Tibial nerve (tissue), 4 donors: Measurements from ENCODE around the gene PCP4. TPM values are rescaled to one million over a fixed set of nuclear protein-coding genes. Genes with fewer than 3 reads are reported as not detected.

Experiments used
- DNase-seq, 2 donors: peaks; one replicate each; pipeline ENCODE4 v3.0.0-alpha.2; 2019; ENCODE audit warnings: low spot score in 2 of 2
- H3K27ac ChIP-seq, 4 donors: fragments of 200-600 bp; sonication (generic) in 3 of 4; one replicate each; pipeline ENCODE4 v1.5.1; 2017 to 2019; ENCODE audit warnings: mild to moderate bottlenecking in 1 of 4
- H3K27me3 ChIP-seq, 2 donors: fragments of 200-600 bp; sonication (generic) in 1 of 2; one replicate each; pipeline versions ENCODE4 v1.5.1 to v1.6.0; 2017 to 2019
- H3K36me3 ChIP-seq, 3 donors: fragments of 200-600 bp; sonication (generic); one replicate each; pipeline ENCODE4 v1.5.1; 2018 to 2019
- H3K4me1 ChIP-seq, 4 donors: fragments of 200-600 bp; sonication (generic) in 3 of 4; one replicate each; pipeline ENCODE4 v1.5.1; 2017 to 2019
- H3K4me3 ChIP-seq, 4 donors: fragments of 200-600 bp; sonication (generic) in 3 of 4; one replicate each; pipeline ENCODE4 v1.5.1; 2017 to 2019; ENCODE audit warnings: mild to moderate bottlenecking in 1 of 4, moderate library complexity in 1 of 4
- H3K9me3 ChIP-seq, 4 donors: fragments of 200-600 bp; sonication (generic) in 3 of 4; one replicate each; pipeline ENCODE4 v1.5.1; 2017 to 2019
- CTCF ChIP-seq, 5 experiments: fragments of 200-600 bp in 3 of 5; fragments of 450-650 bp in 2 of 5; sonication (generic) in 3 of 5; IDR thresholded peaks; one replicate each; pipeline ENCODE4 v1.5.1; 2016 to 2019; ENCODE audit warnings: antibody characterized with exemption in 5 of 5, mild to moderate bottlenecking in 3 of 5, moderate library complexity in 2 of 5
- EP300 ChIP-seq, 2 donors: sonication (generic); formaldehyde crosslinking; IDR thresholded peaks; one replicate each; pipeline ENCODE4 v1.6.1; 2017; ENCODE audit warnings: antibody characterized with exemption in 2 of 2, mild to moderate bottlenecking in 1 of 2
- POLR2A ChIP-seq, 2 donors: fragments of 450-650 bp; IDR thresholded peaks; one replicate each; pipeline ENCODE4 v1.6.1; 2017; ENCODE audit warnings: antibody characterized with exemption in 2 of 2, mild to moderate bottlenecking in 2 of 2, moderate library complexity in 2 of 2
- WGBS, 2 donors: methylation state at CpG; one replicate each; pipeline ENCODE4 v1.1.5; 2018; 5-methylcytosine and 5-hydroxymethylcytosine counted together
- total RNA-seq, 4 donors: library from RNA; depleted of rRNA; stranded (reverse); fragments of >200 nt; gene quantifications; one replicate each; pipeline ENCODE4 v1.1.0, GENCODE V29; 2016

Gene PCP4
- total RNA-seq, 4 donors from 2014 or later, result 13.5 TPM; not detected in 3

DNA sequence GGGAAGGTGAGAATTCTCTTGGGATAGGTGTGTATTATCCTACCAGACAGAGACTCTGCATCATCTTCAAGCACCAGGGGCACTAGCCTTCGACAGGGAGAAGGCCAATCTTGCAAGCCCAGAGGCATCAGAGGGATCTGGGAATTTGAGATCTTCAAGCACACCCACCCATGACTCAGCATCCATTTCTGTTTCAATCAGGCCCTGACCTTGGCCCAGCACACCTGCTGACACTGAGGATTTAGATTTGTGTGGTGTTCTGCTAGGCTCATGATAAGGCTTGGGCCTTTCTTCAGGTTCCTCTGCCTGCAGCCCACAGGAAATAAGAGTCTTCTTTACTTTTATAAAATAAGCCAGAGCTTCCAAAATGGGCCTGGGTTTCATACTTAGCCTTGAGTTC, 6.6 kb upstream of the PCP4 start:
- H3K36me3 ChIP-seq, result no peaks in the 10 kb centered on the region
- no peak for TF ChIP-seq CTCF (IDR thresholded peaks at IDR 0.05)
- no peak for TF ChIP-seq EP300 (IDR thresholded peaks at IDR 0.05)
- TF ChIP-seq POLR2A (IDR thresholded peaks at IDR 0.05), result no peak
- no peaks in the 10 kb centered on the region for H3K27me3 ChIP-seq
- no peaks in the 10 kb centered on the region for H3K9me3 ChIP-seq
- no peak for DNase-seq
- 82 to 88% methylated on average over 1 of the region's 1 CpG for WGBS, 2 donors
- no peak overlapping the region for H3K27ac ChIP-seq
- H3K4me3 ChIP-seq, result no peak overlapping the region
- no peaks in the 10 kb centered on the region for H3K4me1 ChIP-seq

GRCh38 chr21:39863111-39863510, 4.1 kb upstream of the PCP4 start:
- Histone ChIP-seq H3K4me3 (no peak overlapping the region), H3K27ac (no peak overlapping the region), H3K9me3 (no peaks in the 10 kb centered on the region), H3K4me1 (no peaks in the 10 kb centered on the region), H3K27me3 (no peaks in the 10 kb centered on the region), H3K36me3 (no peaks in the 10 kb centered on the region)
- DNase-seq, result no peak
- 31 to 45% methylated on average over 4 of the region's 4 CpGs for WGBS, 2 donors
- TF ChIP-seq POLR2A (IDR thresholded peaks at IDR 0.05) (no peak), CTCF (IDR thresholded peaks at IDR 0.05) (no peak), EP300 (IDR thresholded peaks at IDR 0.05) (no peak)

- Histone ChIP-seq H3K36me3 (no peaks in the 10 kb centered on the region), H3K27ac (no peak overlapping the region), H3K4me1 (no peaks in the 10 kb centered on the region), H3K9me3 (no peaks in the 10 kb centered on the region), H3K27me3 (no peaks in the 10 kb centered on the region), H3K4me3 (no peak overlapping the region)
- TF ChIP-seq POLR2A (IDR thresholded peaks at IDR 0.05) (no peak), EP300 (IDR thresholded peaks at IDR 0.05) (no peak), CTCF (IDR thresholded peaks at IDR 0.05) (no peak)
- WGBS, 2 donors, result 91 to 92% methylated on average over 8 to 10 of the region's 10 CpGs
- no peak for DNase-seq
Measured at GRCh38 chr21:39866093-39866492, 1.1 kb upstream of the PCP4 start.

GRCh38 chr21:39869141-39869818, 2.0 kb downstream of the PCP4 start:
- no peak for DNase-seq
- no peaks in the 10 kb centered on the region for H3K9me3 ChIP-seq
- 74 to 80% methylated on average over 11 of the region's 11 CpGs for WGBS, 2 donors
- no peaks in the 10 kb centered on the region for H3K36me3 ChIP-seq
- no peaks in the 10 kb centered on the region for H3K4me1 ChIP-seq
- no peaks in the 10 kb centered on the region for H3K27me3 ChIP-seq
- no peak overlapping the region for H3K4me3 ChIP-seq
- TF ChIP-seq EP300 (IDR thresholded peaks at IDR 0.05) (no peak), CTCF (IDR thresholded peaks at IDR 0.05) (no peak), POLR2A (IDR thresholded peaks at IDR 0.05) (no peak)
- no peak overlapping the region for H3K27ac ChIP-seq

DNA sequence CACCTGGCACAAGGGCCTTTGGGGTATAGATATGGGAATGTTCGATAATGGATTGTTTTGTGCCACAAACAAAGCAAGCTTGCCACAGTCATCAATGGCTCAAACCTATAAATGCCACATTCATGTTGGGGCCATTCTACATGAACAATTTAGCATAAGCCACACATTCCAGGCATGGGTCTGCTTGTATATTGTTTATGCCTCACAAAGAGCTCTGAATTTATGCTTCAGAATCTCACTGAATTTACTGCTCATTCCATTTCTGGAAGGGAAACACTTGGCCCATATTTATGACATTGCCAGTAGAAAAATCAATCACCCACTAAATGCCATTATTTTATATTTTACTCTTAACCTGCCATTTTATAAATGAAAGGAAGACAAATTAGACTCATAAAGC, 6.4 kb downstream of the PCP4 start:
- no peaks in the 10 kb centered on the region for H3K36me3 ChIP-seq
- TF ChIP-seq EP300 (IDR thresholded peaks at IDR 0.05) (no peak), POLR2A (IDR thresholded peaks at IDR 0.05) (no peak), CTCF (IDR thresholded peaks at IDR 0.05) (no peak)
- no peak overlapping the region for H3K27ac ChIP-seq
- H3K9me3 ChIP-seq, result no peaks in the 10 kb centered on the region
- no peaks in the 10 kb centered on the region for H3K27me3 ChIP-seq
- DNase-seq, result no peak
- no peaks in the 10 kb centered on the region for H3K4me1 ChIP-seq
- WGBS, 2 donors, result 48 to 76% methylated on average over 1 of the region's 1 CpG
- no peak overlapping the region for H3K4me3 ChIP-seq
